A549 (cell line): ENCODE measurements around the gene TMEM158. TPM values are rescaled to one million over a fixed set of nuclear protein-coding genes. Genes with fewer than 3 reads are reported as not detected.
A peak's percentile ranks its signal among the peaks of the same experiment; 100 is the strongest.

Experiments
- ATAC-seq, 2 experiments: fragments of 200-7000 bp in 1 of 2; fragments of >200 bp in 1 of 2; cut with Nextera tagmentation in 1 of 2; cut with Tn5 transposase in 1 of 2; 3 replicates each; pipeline versions ENCODE4 v1.8.0 to v1.9.1; 2018 to 2020; ENCODE audit warnings: mild to moderate bottlenecking in 1 of 2, moderate library complexity in 1 of 2
- CTCF ChIA-PET: fragments of 300-600 bp; sonication (Branson Sonifier 250); formaldehyde crosslinking; extraction: SDS; loops from one replicate; lab custom pipeline; 2021; ENCODE audit warnings: antibody characterized with exemption, inconsistent platforms; lab: Yijun Ruan, JAX
- POLR2A ChIA-PET: fragments of 350-600 bp; formaldehyde crosslinking; extraction: SDS; loops from one replicate; lab custom pipeline; 2021; ENCODE audit warnings: antibody characterized with exemption, inconsistent platforms; lab: Yijun Ruan, JAX
- DNase-seq, 2 experiments: peaks; one replicate each; pipeline versions ENCODE4 v3.0.0 to v3.0.0-alpha.2; 2011 to 2016; ENCODE audit warnings: low read depth in 1 of 2, low spot score in 1 of 2
- FAIRE-seq: peaks from 2 replicates; lab custom pipeline; 2011; peaks lifted over from hg19 to GRCh38; lab: Jason Lieb, UNC
- H3K27ac ChIP-seq, 2 experiments: fragments of >200 bp; sonication (Bioruptor Twin); formaldehyde crosslinking; 3 replicates each; pipeline ENCODE4 v1.5.1; 2016 to 2017
- H3K4me1 ChIP-seq: fragments of >200 bp; sonication (Bioruptor Twin); formaldehyde crosslinking; 3 replicates; pipeline ENCODE4 v1.6.1; 2016
- H3K4me2 ChIP-seq: fragments of >200 bp; sonication (Bioruptor Twin); formaldehyde crosslinking; 3 replicates; pipeline ENCODE4 v1.6.1; 2016
- H3K4me3 ChIP-seq: fragments of >200 bp; sonication (Bioruptor Twin); formaldehyde crosslinking; 3 replicates; pipeline ENCODE4 v1.5.1; 2016
- H3K9me3 ChIP-seq: fragments of >200 bp; sonication (Bioruptor Twin); formaldehyde crosslinking; 3 replicates; pipeline ENCODE4 v1.6.1; 2016
- BHLHE40 ChIP-seq: IDR thresholded peaks from 2 replicates; pipeline ENCODE4 v1.6.1; 2012; ENCODE audit warnings: low read depth, low read length, inconsistent platforms
- CBX2 ChIP-seq: fragments of 200-600 bp; sonication (generic); IDR thresholded peaks from 2 replicates; pipeline ENCODE4 v1.6.1; 2016; ENCODE audit warnings: low read depth, mild to moderate bottlenecking, borderline replicate concordance
- EHF ChIP-seq: fragments of 250-450 bp; sonication (Bioruptor Pico); IDR thresholded peaks from 2 replicates; pipeline ENCODE4 v1.5.0; 2020; ENCODE audit warnings: mild to moderate bottlenecking
- EP300 ChIP-seq, 2 experiments: fragments of >200 bp; sonication (Bioruptor Twin); formaldehyde crosslinking; IDR thresholded peaks; 2 replicates in 1 of 2; 3 replicates in 1 of 2; pipeline ENCODE4 v1.6.1; 2016 to 2017
- FOSB ChIP-seq: fragments of 250-450 bp; sonication (Bioruptor Pico); IDR thresholded peaks from 2 replicates; pipeline ENCODE4 v1.5.0; 2020; ENCODE audit warnings: mild to moderate bottlenecking, moderate library complexity
- FOXS1 ChIP-seq: fragments of 250-450 bp; sonication (Bioruptor Pico); IDR thresholded peaks from 2 replicates; pipeline ENCODE4 v1.5.0; 2020; ENCODE audit warnings: mild to moderate bottlenecking, moderate library complexity
- GATA3 ChIP-seq: IDR thresholded peaks from 2 replicates; pipeline ENCODE4 v1.6.1; 2012; ENCODE audit warnings: borderline replicate concordance
- HOXB13 ChIP-seq: fragments of 250-450 bp; sonication (Bioruptor Pico); IDR thresholded peaks from 2 replicates; pipeline ENCODE4 v1.5.0; 2020; ENCODE audit warnings: low read depth, mild to moderate bottlenecking, moderate library complexity
- HOXB5 ChIP-seq: fragments of 250-450 bp; sonication (Bioruptor Pico); IDR thresholded peaks from 2 replicates; pipeline ENCODE4 v1.5.0; 2020; ENCODE audit warnings: mild to moderate bottlenecking, moderate library complexity
- JUN ChIP-seq, 2 experiments: fragments of >200 bp; sonication (Bioruptor Twin); formaldehyde crosslinking; IDR thresholded peaks; 2 replicates in 1 of 2; 3 replicates in 1 of 2; pipeline ENCODE4 v1.6.1; 2016 to 2017
- MAFK ChIP-seq: fragments of 450-650 bp; IDR thresholded peaks from 2 replicates; pipeline ENCODE4 v1.6.1; 2014; ENCODE audit not compliant: partially characterized antibody
- MYC ChIP-seq: IDR thresholded peaks from 2 replicates; pipeline ENCODE4 v1.6.1; 2012; ENCODE audit warnings: mild to moderate bottlenecking, inconsistent platforms, low read length, improper control_type of control experiment, borderline replicate concordance
- NR3C1 ChIP-seq: fragments of >200 bp; sonication (Bioruptor Twin); formaldehyde crosslinking; IDR thresholded peaks from 3 replicates; pipeline ENCODE4 v1.6.1; 2017
- POLR2AphosphoS2 ChIP-seq: conservative IDR thresholded peaks from 2 replicates; pipeline ENCODE4 v1.6.1; 2012; ENCODE audit warnings: low read length, improper control_type of control experiment, inconsistent platforms
- RAD21 ChIP-seq, 2 experiments: fragments of >200 bp in 1 of 2; sonication (Bioruptor Twin) in 1 of 2; formaldehyde crosslinking in 1 of 2; IDR thresholded peaks in 1 of 2; conservative IDR thresholded peaks in 1 of 2; 2 replicates in 1 of 2; 3 replicates in 1 of 2; pipeline ENCODE4 v1.6.1; 2012 to 2018; ENCODE audit warnings: inconsistent platforms in 1 of 2
- RARB ChIP-seq: fragments of 250-450 bp; sonication (Bioruptor Pico); IDR thresholded peaks from 2 replicates; pipeline ENCODE4 v1.8.0; 2021; ENCODE audit warnings: mild to moderate bottlenecking, moderate library complexity
- RCOR1 ChIP-seq: fragments of 150-350 bp; IDR thresholded peaks from 2 replicates; pipeline ENCODE4 v1.6.1; 2014; ENCODE audit warnings: antibody characterized with exemption, low read length, low read depth
- SREBF2 ChIP-seq: fragments of 450-650 bp; IDR thresholded peaks from 2 replicates; pipeline ENCODE4 v1.6.1; 2014; ENCODE audit warnings: mild to moderate bottlenecking, moderate library complexity
- TP53 ChIP-seq: fragments of 250-450 bp; sonication (Bioruptor Pico); IDR thresholded peaks from 2 replicates; pipeline ENCODE4 v1.5.0; 2021; ENCODE audit warnings: mild to moderate bottlenecking, moderate library complexity
- ZNF302 ChIP-seq: fragments of 250-450 bp; sonication (Bioruptor Pico); IDR thresholded peaks from 2 replicates; pipeline ENCODE4 v1.9.0; 2021; ENCODE audit warnings: inconsistent platforms, mild to moderate bottlenecking, moderate library complexity
- ZSCAN20 ChIP-seq: fragments of 250-450 bp; sonication (Bioruptor Pico); IDR thresholded peaks from 2 replicates; pipeline ENCODE4 v1.8.0; 2022; ENCODE audit warnings: mild to moderate bottlenecking, moderate library complexity
- WGBS: methylation state at CpG from one replicate; pipeline ENCODE4 v1.1.6; 2017; ENCODE audit errors: missing lambda C conversion rate; 5-methylcytosine and 5-hydroxymethylcytosine counted together
- polyA plus RNA-seq, 4 experiments: library from polyadenylated mRNA; depleted of rRNA in 3 of 4; stranded (reverse); fragments of >200 nt; fragmentation: RNase III in 1 of 4; extraction: RNeasy Plus Mini Kit Qiagen cat#74134 plus additional on column Dnase treatment in 1 of 4; gene quantifications; 2 replicates in 3 of 4; 3 replicates in 1 of 4; pipeline ENCODE4 v1.2.3, GENCODE V29; 2011 to 2017
- TF ChIP-seq, protein P1 (sequence below): IDR thresholded peaks from 2 replicates; pipeline ENCODE4 v1.6.1; 2012
- TF ChIP-seq, protein P2 (sequence below): fragments of 250-450 bp; sonication (Bioruptor Pico); IDR thresholded peaks from 2 replicates; pipeline ENCODE4 v1.5.0; 2021; ENCODE audit warnings: mild to moderate bottlenecking, moderate library complexity, borderline replicate concordance
- TF ChIP-seq, protein P3 (sequence below): IDR thresholded peaks from 2 replicates; pipeline ENCODE4 v1.6.1; 2012; ENCODE audit warnings: low read depth, borderline replicate concordance
- TF ChIP-seq, protein P4 (sequence below): fragments of >200 bp; sonication (Bioruptor Twin); formaldehyde crosslinking; IDR thresholded peaks from 2 replicates; pipeline ENCODE4 v1.6.1; 2016

The TMEM158 gene
- polyA plus RNA-seq, 2 of the 4 experiments (the other 2 are of a cell fraction): 1.8 to 3.4 TPM

DNA sequence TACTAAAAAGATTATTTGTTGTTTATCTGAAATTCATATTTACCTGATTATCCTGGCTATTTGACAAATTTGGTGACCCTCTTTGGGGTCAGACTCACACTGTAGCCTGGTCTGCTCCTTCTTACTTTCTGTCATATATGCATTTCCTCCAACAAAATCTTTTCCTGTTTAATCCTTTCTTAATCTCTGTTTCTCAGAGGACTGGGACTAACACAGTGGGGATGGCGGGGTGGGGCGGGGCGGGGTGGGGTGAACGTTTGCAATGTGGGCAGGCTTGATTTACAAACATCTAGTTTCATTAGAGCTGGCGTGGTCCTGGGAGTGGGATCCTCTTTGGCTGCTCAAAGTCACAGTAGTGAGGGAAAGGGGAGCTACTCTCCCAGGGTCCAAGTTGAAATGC lies 44.6 kb downstream of the TMEM158 start:
- Histone ChIP-seq H3K4me2 (no peak overlapping the region), H3K9me3 (no peaks in the 10 kb centered on the region), H3K27ac (peak overlapping the region in 1 of 2 experiments; percentile 86; a peak in 3 of 6 replicates), H3K4me1 (peaks cover 17% of the 10 kb centered on the region), H3K4me3 (no peak overlapping the region)
- TF ChIP-seq HOXB13 (CRISPR knock-in tag): no peak
- TF ChIP-seq HOXB5 (CRISPR knock-in tag): no peak
- no peak for TF ChIP-seq RAD21 (conservative IDR thresholded peaks at IDR 0.05 in 1 of 2, IDR thresholded peaks at IDR 0.05 in 1 of 2)
- no peak for TF ChIP-seq MYC
- TF ChIP-seq, protein P1, sequence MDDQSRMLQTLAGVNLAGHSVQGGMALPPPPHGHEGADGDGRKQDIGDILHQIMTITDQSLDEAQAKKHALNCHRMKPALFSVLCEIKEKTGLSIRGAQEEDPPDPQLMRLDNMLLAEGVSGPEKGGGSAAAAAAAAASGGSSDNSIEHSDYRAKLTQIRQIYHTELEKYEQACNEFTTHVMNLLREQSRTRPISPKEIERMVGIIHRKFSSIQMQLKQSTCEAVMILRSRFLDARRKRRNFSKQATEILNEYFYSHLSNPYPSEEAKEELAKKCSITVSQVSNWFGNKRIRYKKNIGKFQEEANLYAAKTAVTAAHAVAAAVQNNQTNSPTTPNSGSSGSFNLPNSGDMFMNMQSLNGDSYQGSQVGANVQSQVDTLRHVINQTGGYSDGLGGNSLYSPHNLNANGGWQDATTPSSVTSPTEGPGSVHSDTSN: no peak
- TF ChIP-seq, protein P2, sequence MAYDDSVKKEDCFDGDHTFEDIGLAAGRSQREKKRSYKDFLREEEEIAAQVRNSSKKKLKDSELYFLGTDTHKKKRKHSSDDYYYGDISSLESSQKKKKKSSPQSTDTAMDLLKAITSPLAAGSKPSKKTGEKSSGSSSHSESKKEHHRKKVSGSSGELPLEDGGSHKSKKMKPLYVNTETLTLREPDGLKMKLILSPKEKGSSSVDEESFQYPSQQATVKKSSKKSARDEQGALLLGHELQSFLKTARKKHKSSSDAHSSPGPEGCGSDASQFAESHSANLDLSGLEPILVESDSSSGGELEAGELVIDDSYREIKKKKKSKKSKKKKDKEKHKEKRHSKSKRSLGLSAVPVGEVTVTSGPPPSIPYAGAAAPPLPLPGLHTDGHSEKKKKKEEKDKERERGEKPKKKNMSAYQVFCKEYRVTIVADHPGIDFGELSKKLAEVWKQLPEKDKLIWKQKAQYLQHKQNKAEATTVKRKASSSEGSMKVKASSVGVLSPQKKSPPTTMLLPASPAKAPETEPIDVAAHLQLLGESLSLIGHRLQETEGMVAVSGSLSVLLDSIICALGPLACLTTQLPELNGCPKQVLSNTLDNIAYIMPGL (CRISPR knock-in tag): no peak
- TF ChIP-seq MAFK: no peak
- TF ChIP-seq ZNF302 (CRISPR knock-in tag): no peak
- TF ChIP-seq GATA3: no peak
- no peak for TF ChIP-seq RARB (CRISPR knock-in tag)
- TF ChIP-seq, protein P3, sequence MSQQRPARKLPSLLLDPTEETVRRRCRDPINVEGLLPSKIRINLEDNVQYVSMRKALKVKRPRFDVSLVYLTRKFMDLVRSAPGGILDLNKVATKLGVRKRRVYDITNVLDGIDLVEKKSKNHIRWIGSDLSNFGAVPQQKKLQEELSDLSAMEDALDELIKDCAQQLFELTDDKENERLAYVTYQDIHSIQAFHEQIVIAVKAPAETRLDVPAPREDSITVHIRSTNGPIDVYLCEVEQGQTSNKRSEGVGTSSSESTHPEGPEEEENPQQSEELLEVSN: no peak
- no peak for TF ChIP-seq FOXS1 (CRISPR knock-in tag)
- no peak for TF ChIP-seq NR3C1
- TF ChIP-seq BHLHE40: no peak
- TF ChIP-seq SREBF2: no peak
- TF ChIP-seq, protein P4, sequence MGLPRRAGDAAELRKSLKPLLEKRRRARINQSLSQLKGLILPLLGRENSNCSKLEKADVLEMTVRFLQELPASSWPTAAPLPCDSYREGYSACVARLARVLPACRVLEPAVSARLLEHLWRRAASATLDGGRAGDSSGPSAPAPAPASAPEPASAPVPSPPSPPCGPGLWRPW: no peak
- TF ChIP-seq FOSB (CRISPR knock-in tag): no peak
- no peak for TF ChIP-seq CBX2
- TF ChIP-seq TP53 (CRISPR knock-in tag): no peak
- WGBS: 50% methylated on average over 4 of the region's 5 CpGs
- ChIA-PET CTCF (interaction anchor here (0.6 to 3.1 kb wide), 5 partner anchors 11 to 60 kb away, joined by 3 to 12 read pairs (median 3); no protein-coding TSS in a partner anchor), POLR2A (no interaction called here)
- FAIRE-seq (no peak), DNase-seq (no peak), ATAC-seq (no peak)

DNA sequence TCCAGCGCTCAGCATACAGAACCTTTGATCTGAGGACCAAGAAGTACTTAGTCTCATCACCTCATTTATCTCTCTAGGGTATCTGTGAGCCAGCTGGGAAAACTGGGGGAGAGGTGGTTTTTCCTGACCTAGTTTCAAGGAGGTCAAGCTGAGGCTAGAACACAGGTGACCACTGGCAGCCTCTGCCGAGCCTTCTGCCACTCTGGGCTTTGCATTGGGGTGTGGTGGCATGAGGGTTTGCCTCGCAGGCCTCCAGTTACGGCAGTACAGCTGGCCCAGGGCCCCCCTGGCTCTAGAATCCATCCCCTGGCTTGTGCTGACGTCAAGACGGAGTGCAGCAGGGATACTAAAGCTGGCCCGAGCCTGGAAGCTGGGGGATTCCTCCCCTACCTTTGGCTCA lies 45.2 kb downstream of the TMEM158 start:
- DNase-seq: no peak

More for the DNA sequence above, 45.2 kb downstream of the TMEM158 start:
- Histone ChIP-seq H3K4me2 (no peak overlapping the region), H3K9me3 (no peaks in the 10 kb centered on the region), H3K4me1 (peaks cover 17% of the 10 kb centered on the region), H3K27ac (peak overlapping the region in 1 of 2 experiments; percentile 86; a peak in 3 of 6 replicates), H3K4me3 (no peak overlapping the region)
- ATAC-seq (no peak), FAIRE-seq (no peak)
- TF ChIP-seq RAD21 (conservative IDR thresholded peaks at IDR 0.05 in 1 of 2, IDR thresholded peaks at IDR 0.05 in 1 of 2) (no peak), ZSCAN20 (CRISPR knock-in tag) (no peak), EHF (CRISPR knock-in tag) (no peak), RCOR1 (no peak), JUN (IDR thresholded peaks at IDR 0.05) (no peak), HOXB5 (CRISPR knock-in tag) (no peak), EP300 (IDR thresholded peaks at IDR 0.05) (no peak), POLR2AphosphoS2 (no peak)
- ChIA-PET CTCF (interaction anchor here (1.2 to 3.1 kb wide), 3 partner anchors 16 to 29 kb away, joined by 3 to 12 read pairs (median 3); no protein-coding TSS in a partner anchor), POLR2A (no interaction called here)
- WGBS: 67% methylated on average over 6 of the region's 7 CpGs
